ENCODE results near the gene LRRC58.

GRCh38 chr3:120364821-120365220 lies 15.7 kb upstream of the LRRC58 start:
- TF ChIP-seq CTCF (IDR thresholded peaks at IDR 0.05; ENCODE audit: insufficient read depth, low read depth, low read length) (no peak), EZH2 (IDR thresholded peaks at IDR 0.05; ENCODE audit: insufficient read depth, low read length) (no peak)
